ENCODE data around the gene SHANK3.

The SHANK3 gene

GRCh38 chr22:50712341-50713007 is 39.9 kb downstream of the SHANK3 start:
- DNase-seq (ENCODE audit: low read depth in 4 of 4, low spot score in 1 of 4), result no peak

DNA sequence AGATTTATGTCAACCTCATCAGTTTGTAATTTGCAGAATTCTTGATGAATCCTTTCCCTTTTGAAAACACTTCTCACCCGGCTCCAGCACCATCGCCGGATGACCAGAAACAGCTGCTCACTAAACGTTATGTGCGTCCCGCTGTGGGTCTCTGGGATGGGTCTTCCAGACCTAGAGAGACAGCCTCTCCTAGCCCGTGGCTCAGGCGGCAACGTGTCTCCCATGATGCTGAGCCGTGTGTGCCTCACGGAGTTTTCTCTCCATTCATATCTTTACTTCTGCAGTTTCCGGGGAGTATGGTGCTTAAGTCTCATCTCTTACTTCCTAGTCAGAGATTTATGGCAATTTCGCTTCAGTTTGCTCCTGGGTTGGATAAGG is 40.4 kb downstream of the SHANK3 start:
- no peak for DNase-seq (ENCODE audit: low read depth in 4 of 4, low spot score in 1 of 4)

GRCh38 chr22:50713571-50714056 is 41.0 kb downstream of the SHANK3 start:
- no peak for DNase-seq (ENCODE audit: low read depth in 4 of 4, low spot score in 1 of 4)

GRCh38 chr22:50714150-50714549 is 41.5 kb downstream of the SHANK3 start:
- no peak for DNase-seq (ENCODE audit: low read depth in 4 of 4, low spot score in 1 of 4)

GRCh38 chr22:50714631-50715179 is 42.1 kb downstream of the SHANK3 start:
- no peak for DNase-seq (ENCODE audit: low read depth in 4 of 4, low spot score in 1 of 4)

- DNase-seq (ENCODE audit: low read depth in 4 of 4, low spot score in 1 of 4), result no peak
These were observed 42.6 kb downstream of the SHANK3 start for GRCh38 chr22:50715250-50715649.

DNA sequence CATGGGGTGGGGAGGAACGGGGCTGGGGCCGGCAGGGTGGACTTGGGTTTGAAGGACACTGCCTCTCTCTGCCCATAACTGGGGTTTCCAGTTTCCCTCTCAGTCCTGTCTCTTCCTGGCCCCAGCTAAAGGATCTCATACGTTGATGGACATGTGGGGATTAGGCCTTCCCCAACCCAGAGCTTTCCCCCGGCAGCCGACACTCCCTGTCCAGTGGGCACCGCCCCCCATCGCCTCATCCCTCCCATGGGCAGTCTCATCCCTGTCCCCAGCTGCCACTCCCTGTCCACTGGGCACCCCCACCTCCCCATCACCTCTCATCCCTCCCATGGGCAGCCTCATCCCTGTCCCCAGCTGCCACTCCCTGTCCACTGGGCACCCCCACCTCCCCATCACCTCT is 43.2 kb downstream of the SHANK3 start:
- no peak for DNase-seq (ENCODE audit: low read depth in 4 of 4, low spot score in 1 of 4)

- no peak for DNase-seq (ENCODE audit: low read depth in 4 of 4, low spot score in 1 of 4)
These were observed 43.8 kb downstream of the SHANK3 start for GRCh38 chr22:50716290-50717024.

DNA sequence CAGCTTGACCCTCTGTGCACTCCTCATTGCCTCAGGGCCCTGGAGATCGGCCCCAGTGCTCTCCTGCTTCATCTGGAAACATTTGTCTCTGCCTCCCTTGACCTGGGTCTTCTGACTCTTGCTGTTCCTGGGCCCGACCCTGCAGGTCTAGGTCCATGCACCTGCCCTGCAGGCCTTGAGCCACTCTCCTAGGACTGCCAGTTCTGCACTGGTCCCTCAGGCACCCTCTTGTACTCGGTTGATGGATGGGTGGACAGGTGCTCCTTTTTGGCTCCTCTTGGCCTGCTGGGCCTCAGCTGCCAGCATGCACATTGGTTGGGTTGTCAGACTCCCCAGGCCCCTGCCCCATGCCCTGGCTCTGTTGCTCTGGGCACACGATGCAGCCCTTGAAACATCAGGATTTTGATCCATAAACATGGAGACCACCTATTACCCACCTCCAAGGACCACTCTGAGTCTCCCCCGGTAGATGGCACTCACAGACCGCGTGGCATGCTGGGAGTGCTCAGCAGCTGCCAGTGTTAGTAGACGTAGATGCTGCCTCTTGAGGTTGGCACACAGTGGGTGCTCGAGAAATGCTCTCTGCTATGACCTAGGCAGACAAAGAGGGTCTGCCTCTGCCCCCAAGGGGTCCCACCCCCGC is 45.2 kb downstream of the SHANK3 start:
- DNase-seq (ENCODE audit: low read depth in 4 of 4, low spot score in 1 of 4), result no peak

- DNase-seq (ENCODE audit: low read depth in 4 of 4, low spot score in 1 of 4), result no peak
These were observed 45.7 kb downstream of the SHANK3 start for GRCh38 chr22:50718352-50718709.

GRCh38 chr22:50719814-50720300 is 47.2 kb downstream of the SHANK3 start:
- no peak for DNase-seq (ENCODE audit: low read depth in 4 of 4, low spot score in 1 of 4)

- no peak for DNase-seq (ENCODE audit: low read depth in 4 of 4, low spot score in 1 of 4)
These were observed 48.0 kb downstream of the SHANK3 start for GRCh38 chr22:50720301-50721256.

- no peak for DNase-seq (ENCODE audit: low read depth in 4 of 4, low spot score in 1 of 4)
These were observed 48.7 kb downstream of the SHANK3 start for GRCh38 chr22:50721257-50721844.

- no peak for DNase-seq (ENCODE audit: low read depth in 4 of 4, low spot score in 1 of 4)
These were observed 49.6 kb downstream of the SHANK3 start for GRCh38 chr22:50722048-50722701.
